Testis (tissue), 3 donors: ENCODE data around the gene PDCD5. TPM values are rescaled to one million over a fixed set of nuclear protein-coding genes. Genes with fewer than 3 reads are reported as not detected.

Experiments
- DNase-seq: peaks from one replicate; pipeline ENCODE4 v3.0.0-alpha.2; 2019
- H3K27ac ChIP-seq, 2 donors: fragments of 200-600 bp; sonication (generic); one replicate each; pipeline ENCODE4 v1.5.1; 2019
- H3K27me3 ChIP-seq: fragments of 200-600 bp; sonication (generic); one replicate; pipeline ENCODE4 v1.5.1; 2019
- H3K36me3 ChIP-seq: fragments of 200-600 bp; sonication (generic); one replicate; pipeline ENCODE4 v1.5.1; 2017; ENCODE audit warnings: low read depth; ENCODE audit errors: missing control alignments
- H3K4me1 ChIP-seq: fragments of 200-600 bp; sonication (generic); one replicate; pipeline ENCODE4 v1.5.1; 2019
- H3K4me3 ChIP-seq, 2 donors: fragments of 200-600 bp; sonication (generic); one replicate each; pipeline ENCODE4 v1.5.1; 2017 to 2019
- H3K9me3 ChIP-seq: fragments of 200-600 bp; sonication (generic); one replicate; pipeline ENCODE4 v1.5.1; 2017
- POLR2A ChIP-seq: fragments of 450-650 bp; IDR thresholded peaks from one replicate; pipeline ENCODE4 v1.6.1; 2017; ENCODE audit warnings: antibody characterized with exemption, mild to moderate bottlenecking, moderate library complexity
- WGBS, 2 donors: methylation state at CpG; one replicate each; pipeline ENCODE4 v1.1.5; 2018; 5-methylcytosine and 5-hydroxymethylcytosine counted together
- intact Hi-C: fragments of 100-400 bp; cut with DNase I; formaldehyde crosslinking; loops from one replicate; pipeline ENCODE4 v1.15.1; 2023; ENCODE audit warnings: low total_unique reads
- polyA plus RNA-seq: library from polyadenylated mRNA; stranded (reverse); fragments of 350-450 nt; fragmentation: Illumina TruSeq; extraction: RNeasy Lipid Tissue Mini Kit (QIAGEN cat#74804); gene quantifications from one replicate; pipeline ENCODE4 v1.2.3, GENCODE V29; 2014; ENCODE audit warnings: low read depth, low replicate concordance; ENCODE audit not compliant: insufficient read depth
- total RNA-seq, 2 donors: library from RNA; depleted of rRNA; stranded (reverse); fragments of >200 nt; gene quantifications; one replicate each; pipeline ENCODE4 v1.2.3, GENCODE V29; 2016
- TF ChIP-seq, protein P1 (sequence below), 3 experiments: fragments of 450-650 bp in 2 of 3; fragments of 200-600 bp in 1 of 3; sonication (generic) in 1 of 3; IDR thresholded peaks; one replicate each; pipeline ENCODE4 v1.5.1; 2016 to 2019; ENCODE audit warnings: antibody characterized with exemption in 3 of 3, mild to moderate bottlenecking in 2 of 3, moderate library complexity in 1 of 3

PDCD5 gene
- total and polyA plus RNA-seq, 3 donors from 2014 or later: 114 to 157 (median 152) TPM

DNA sequence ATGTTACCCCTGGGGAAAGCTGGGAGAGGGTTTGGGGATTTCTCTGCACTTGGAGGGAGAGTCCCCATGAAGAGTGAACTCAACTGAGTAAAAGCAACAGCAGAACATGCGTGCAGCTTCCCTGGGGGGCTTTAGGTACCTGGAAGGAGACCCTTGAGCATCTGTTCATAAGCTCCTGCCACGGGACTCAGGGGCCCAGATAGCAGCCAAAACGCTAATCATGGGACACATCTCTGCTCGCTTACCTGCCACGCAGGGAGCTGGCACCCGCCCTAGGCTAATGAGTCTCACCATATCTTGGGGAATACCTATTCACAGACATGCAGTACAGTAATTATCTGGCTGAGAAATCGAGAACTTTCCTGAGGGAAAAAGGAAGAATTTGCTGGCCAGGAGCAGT, 33.9 kb downstream of the PDCD5 start:
- H3K4me1 ChIP-seq: no peaks in the 10 kb centered on the region
- H3K27me3 ChIP-seq: no peaks in the 10 kb centered on the region
- no peak overlapping the region for H3K27ac ChIP-seq
- WGBS, 2 donors: 89 to 96% methylated on average over 5 to 7 of the region's 7 CpGs
- DNase-seq: no peak
- H3K4me3 ChIP-seq: no peak overlapping the region
- intact Hi-C loops: no loop called here
- H3K36me3 ChIP-seq: no peaks in the 10 kb centered on the region
- H3K9me3 ChIP-seq: no peaks in the 10 kb centered on the region
- TF ChIP-seq POLR2A: no peak
- TF ChIP-seq, protein P1, sequence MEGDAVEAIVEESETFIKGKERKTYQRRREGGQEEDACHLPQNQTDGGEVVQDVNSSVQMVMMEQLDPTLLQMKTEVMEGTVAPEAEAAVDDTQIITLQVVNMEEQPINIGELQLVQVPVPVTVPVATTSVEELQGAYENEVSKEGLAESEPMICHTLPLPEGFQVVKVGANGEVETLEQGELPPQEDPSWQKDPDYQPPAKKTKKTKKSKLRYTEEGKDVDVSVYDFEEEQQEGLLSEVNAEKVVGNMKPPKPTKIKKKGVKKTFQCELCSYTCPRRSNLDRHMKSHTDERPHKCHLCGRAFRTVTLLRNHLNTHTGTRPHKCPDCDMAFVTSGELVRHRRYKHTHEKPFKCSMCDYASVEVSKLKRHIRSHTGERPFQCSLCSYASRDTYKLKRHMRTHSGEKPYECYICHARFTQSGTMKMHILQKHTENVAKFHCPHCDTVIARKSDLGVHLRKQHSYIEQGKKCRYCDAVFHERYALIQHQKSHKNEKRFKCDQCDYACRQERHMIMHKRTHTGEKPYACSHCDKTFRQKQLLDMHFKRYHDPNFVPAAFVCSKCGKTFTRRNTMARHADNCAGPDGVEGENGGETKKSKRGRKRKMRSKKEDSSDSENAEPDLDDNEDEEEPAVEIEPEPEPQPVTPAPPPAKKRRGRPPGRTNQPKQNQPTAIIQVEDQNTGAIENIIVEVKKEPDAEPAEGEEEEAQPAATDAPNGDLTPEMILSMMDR (IDR thresholded peaks at IDR 0.05): no peak

DNA sequence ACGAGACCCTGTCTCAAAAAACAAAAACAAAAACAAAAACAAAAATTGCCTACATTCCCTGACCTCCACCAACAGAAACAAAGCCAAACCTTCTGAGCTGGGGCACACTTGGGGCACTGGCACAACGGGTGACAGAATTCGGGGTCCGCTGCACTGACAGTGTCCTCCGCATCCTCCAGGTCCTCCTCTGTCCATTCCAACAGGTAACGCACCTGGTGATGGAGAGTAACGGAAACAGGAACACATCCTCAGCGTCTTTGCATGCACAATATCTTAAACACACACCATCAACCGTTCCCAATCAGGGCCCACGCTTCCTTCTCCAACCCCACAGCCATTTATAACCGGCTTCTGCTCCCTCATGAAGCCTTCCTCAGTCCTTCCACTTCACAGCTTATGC, 34.6 kb downstream of the PDCD5 start:
- Histone ChIP-seq H3K27me3 (no peaks in the 10 kb centered on the region), H3K27ac (no peak overlapping the region), H3K9me3 (no peaks in the 10 kb centered on the region), H3K36me3 (no peaks in the 10 kb centered on the region), H3K4me1 (no peaks in the 10 kb centered on the region), H3K4me3 (no peak overlapping the region)
- no peak for DNase-seq
- intact Hi-C loops: no loop called here
- WGBS, 2 donors: 84 to 86% methylated on average over 11 of the region's 11 CpGs
- no peak for TF ChIP-seq POLR2A
- TF ChIP-seq, protein P1 (IDR thresholded peaks at IDR 0.05): no peak

DNA sequence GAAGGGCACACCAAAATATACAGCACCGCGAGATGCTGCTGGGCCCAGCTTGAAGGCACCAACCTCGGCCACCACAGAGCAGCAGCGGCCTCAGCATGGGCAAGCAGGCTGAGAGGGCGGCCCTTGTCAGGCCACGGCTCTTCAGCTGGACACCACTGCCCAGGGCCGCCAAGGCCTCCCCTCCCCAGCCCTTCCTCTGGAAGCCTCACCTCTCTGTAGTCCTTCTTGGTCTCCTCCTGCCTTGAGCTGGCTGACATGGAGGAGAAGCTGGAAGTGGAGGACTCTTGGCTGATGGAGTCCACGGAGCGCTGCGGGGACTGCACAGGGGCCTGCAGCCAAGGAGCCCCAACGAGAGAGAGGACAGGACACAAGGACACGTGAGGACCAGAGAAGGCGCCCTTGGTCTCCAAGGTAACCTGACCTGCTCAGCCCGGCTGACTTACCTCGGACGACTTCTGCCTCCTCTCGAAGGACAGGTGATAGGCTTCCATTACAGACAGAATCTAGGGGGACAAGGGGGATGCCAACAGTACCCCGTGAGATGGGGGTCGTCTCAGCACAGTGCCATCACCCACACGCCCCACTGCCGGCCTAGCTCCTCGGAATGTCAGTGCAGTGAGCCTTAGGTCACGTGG, 38.2 kb downstream of the PDCD5 start:
- Histone ChIP-seq H3K9me3 (no peaks in the 10 kb centered on the region), H3K4me3 (no peak overlapping the region), H3K27me3 (no peaks in the 10 kb centered on the region), H3K4me1 (no peaks in the 10 kb centered on the region), H3K27ac (no peak overlapping the region), H3K36me3 (no peaks in the 10 kb centered on the region)
- TF ChIP-seq POLR2A: no peak
- TF ChIP-seq, protein P1 (IDR thresholded peaks at IDR 0.05): no peak
- no peak for DNase-seq
- 90 to 91% methylated on average over 18 to 23 of the region's 23 CpGs for WGBS, 2 donors
- intact Hi-C loops: no loop called here

DNA sequence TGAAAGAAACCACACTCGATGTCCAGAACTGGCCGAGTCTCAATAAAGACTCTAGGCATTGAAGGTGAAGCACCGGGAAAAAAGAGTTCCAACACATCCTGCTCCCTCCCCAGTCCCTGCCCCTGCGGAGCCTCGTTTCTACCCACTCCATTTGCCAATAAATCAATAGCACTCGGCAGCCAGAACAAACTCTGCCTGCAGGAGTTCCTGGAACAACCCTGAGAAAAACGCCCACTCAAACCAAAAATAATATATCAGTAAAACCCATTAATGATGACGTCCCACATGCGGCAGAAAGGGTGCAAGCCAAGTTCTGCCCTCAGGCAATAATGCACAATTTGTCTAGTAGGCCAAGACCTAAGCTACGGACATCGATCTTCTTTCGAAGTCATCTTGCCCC, 41.0 kb downstream of the PDCD5 start:
- WGBS, 2 donors: 70 to 84% methylated on average over 12 of the region's 12 CpGs

More for the DNA sequence above, 41.0 kb downstream of the PDCD5 start:
- no peak for DNase-seq
- no peak overlapping the region for H3K4me3 ChIP-seq
- H3K27me3 ChIP-seq: no peaks in the 10 kb centered on the region
- H3K27ac ChIP-seq: no peak overlapping the region
- TF ChIP-seq, protein P1 (IDR thresholded peaks at IDR 0.05): no peak
- no peak for TF ChIP-seq POLR2A
- intact Hi-C loops: no loop called here
- no peaks in the 10 kb centered on the region for H3K4me1 ChIP-seq
- H3K9me3 ChIP-seq: no peaks in the 10 kb centered on the region
- H3K36me3 ChIP-seq: no peaks in the 10 kb centered on the region
